GM23338 (cell line): ENCODE measurements around the gene ATP6V1E1. TPM values are rescaled to one million over a fixed set of nuclear protein-coding genes. Genes with fewer than 3 reads are reported as not detected.
A peak's percentile ranks its signal among the peaks of the same experiment; 100 is the strongest.

Source experiments
- ATAC-seq: fragments of 200-7000 bp; cut with Tn5 transposase; 3 replicates; pipeline ENCODE4 v1.9.1; 2020
- DNase-seq: peaks from one replicate; pipeline ENCODE4 v3.0.0-alpha.2; 2015; ENCODE audit warnings: low spot score
- H2AFZ ChIP-seq: fragments of 200-600 bp; sonication (generic); 2 replicates; pipeline ENCODE4 v1.8.0; 2016; ENCODE audit warnings: antibody characterized with exemption, mild to moderate bottlenecking, moderate library complexity
- H3F3A ChIP-seq: fragments of 200-600 bp; sonication (generic); replicated peaks from 2 replicates; pipeline ENCODE4 v1.8.0; 2017; ENCODE audit warnings: antibody characterized with exemption, mixed run types, low read depth
- H3K27ac ChIP-seq: fragments of 200-600 bp; sonication (generic); 2 replicates; pipeline ENCODE4 v1.6.1; 2016; ENCODE audit warnings: low read depth
- H3K27me3 ChIP-seq: fragments of 200-600 bp; sonication (generic); 2 replicates; pipeline ENCODE4 v1.8.0; 2016; ENCODE audit warnings: mild to moderate bottlenecking, mixed run types, moderate library complexity; ENCODE audit not compliant: insufficient read depth
- H3K36me3 ChIP-seq: fragments of 200-600 bp; sonication (generic); 2 replicates; pipeline ENCODE4 v1.8.0; 2016; ENCODE audit warnings: mild to moderate bottlenecking; ENCODE audit not compliant: insufficient read depth
- H3K4me1 ChIP-seq: fragments of 200-600 bp; sonication (generic); 2 replicates; pipeline ENCODE4 v1.8.0; 2016; ENCODE audit warnings: mild to moderate bottlenecking, moderate library complexity; ENCODE audit not compliant: insufficient read depth
- H3K4me2 ChIP-seq: fragments of 200-600 bp; sonication (generic); 2 replicates; pipeline ENCODE4 v1.7.1; 2017; ENCODE audit warnings: mixed run types
- H3K4me3 ChIP-seq: fragments of 200-600 bp; sonication (generic); 2 replicates; pipeline ENCODE4 v1.6.1; 2016; ENCODE audit warnings: mixed run types
- H3K79me2 ChIP-seq: fragments of 200-600 bp; sonication (generic); replicated peaks from 2 replicates; pipeline ENCODE4 v1.8.0; 2017; ENCODE audit warnings: mild to moderate bottlenecking; ENCODE audit not compliant: insufficient read depth
- H3K9me2 ChIP-seq: fragments of 200-600 bp; sonication (generic); 2 replicates; pipeline ENCODE4 v1.8.0; 2017; ENCODE audit not compliant: insufficient read depth
- H4K20me1 ChIP-seq: fragments of 200-600 bp; sonication (generic); replicated peaks from 2 replicates; pipeline ENCODE4 v1.8.0; 2017; ENCODE audit warnings: mild to moderate bottlenecking; ENCODE audit not compliant: insufficient read depth
- H3K27ac Mint-ChIP-seq: 2 replicates; pipeline ENCODE4 v1.8.0; 2020; ENCODE audit warnings: inconsistent platforms, mild to moderate bottlenecking, moderate library complexity, mixed read lengths
- H3K27me3 Mint-ChIP-seq: 3 replicates; pipeline ENCODE4 v1.8.0; 2022; ENCODE audit warnings: low read depth, mild to moderate bottlenecking, moderate library complexity, mixed read lengths, inconsistent platforms; ENCODE audit not compliant: insufficient read depth, poor library complexity
- H3K36me3 Mint-ChIP-seq: 3 replicates; pipeline ENCODE4 v1.8.0; 2021; ENCODE audit warnings: low read depth, mild to moderate bottlenecking, inconsistent platforms, moderate library complexity, mixed read lengths
- H3K4me1 Mint-ChIP-seq: 3 replicates; pipeline ENCODE4 v1.8.0; 2020; ENCODE audit warnings: mild to moderate bottlenecking, inconsistent platforms, mixed read lengths
- H3K4me3 Mint-ChIP-seq: 3 replicates; pipeline ENCODE4 v1.8.0; 2021; ENCODE audit warnings: moderate library complexity, mild to moderate bottlenecking, inconsistent platforms, mixed read lengths
- H3K9me3 Mint-ChIP-seq: 3 replicates; pipeline ENCODE4 v1.8.0; 2020; ENCODE audit warnings: moderate library complexity, mild to moderate bottlenecking, inconsistent platforms, mixed read lengths
- CREB1 ChIP-seq: fragments of 250-450 bp; sonication (Bioruptor Pico); IDR thresholded peaks from 2 replicates; pipeline ENCODE4 v1.5.0; 2020; ENCODE audit warnings: low read depth, mild to moderate bottlenecking, moderate library complexity
- CTCF ChIP-seq, 2 experiments: fragments of 200-600 bp in 1 of 2; sonication (generic) in 1 of 2; conservative IDR thresholded peaks; 2 replicates each; pipeline versions ENCODE4 v1.5.1 to v1.6.1; 2016 to 2017; ENCODE audit warnings: antibody characterized with exemption in 2 of 2, low read depth in 2 of 2, mild to moderate bottlenecking in 2 of 2, moderate library complexity in 1 of 2
- ETS1 ChIP-seq: IDR thresholded peaks from 2 replicates; pipeline ENCODE4 v1.6.1; 2016; ENCODE audit warnings: antibody characterized with exemption
- EZH2 ChIP-seq: fragments of 200-600 bp; sonication (generic); IDR thresholded peaks from one replicate; pipeline ENCODE4 v1.8.0; 2017; ENCODE audit warnings: antibody characterized with exemption, mild to moderate bottlenecking, low read depth; ENCODE audit not compliant: unreplicated experiment
- NANOG ChIP-seq: IDR thresholded peaks from 2 replicates; pipeline ENCODE4 v1.6.1; 2016; ENCODE audit warnings: antibody characterized with exemption, borderline replicate concordance
- POLR2AphosphoS5 ChIP-seq: IDR thresholded peaks from 2 replicates; pipeline ENCODE4 v1.6.1; 2016; ENCODE audit warnings: antibody characterized with exemption, low read depth
- REST ChIP-seq: IDR thresholded peaks from one replicate; pipeline ENCODE4 v1.6.1; 2018; ENCODE audit warnings: antibody characterized with exemption; ENCODE audit not compliant: unreplicated experiment
- ZNF114 ChIP-seq: fragments of 250-450 bp; sonication (Bioruptor Pico); IDR thresholded peaks from 2 replicates; pipeline ENCODE4 v1.5.0; 2020; ENCODE audit warnings: mild to moderate bottlenecking, moderate library complexity
- ZNF331 ChIP-seq: fragments of 250-450 bp; sonication (Bioruptor Pico); IDR thresholded peaks from 2 replicates; pipeline ENCODE4 v1.5.0; 2020; ENCODE audit warnings: low read depth, mild to moderate bottlenecking, moderate library complexity
- ZNF462 ChIP-seq: fragments of 250-450 bp; sonication (Bioruptor Pico); IDR thresholded peaks from 2 replicates; pipeline ENCODE4 v1.5.0; 2020; ENCODE audit warnings: mild to moderate bottlenecking, moderate library complexity
- polyA plus RNA-seq: library from polyadenylated mRNA; unstranded; fragments of >200 nt; fragmentation: Nextera tagmentation; extraction: Ambion mirVana; gene quantifications from 2 replicates; pipeline ENCODE4 v1.2.1, GENCODE V29; 2016
- total RNA-seq: library from RNA; depleted of rRNA; stranded (reverse); fragments of >200 nt; shearing (Covaris generic); gene quantifications from 2 replicates; pipeline ENCODE4 v1.2.3, GENCODE V29; 2014

ATP6V1E1 gene
- total and polyA plus RNA-seq, 2 experiments from 2014 or later, result 74.5 to 81.7 TPM

GRCh38 chr22:17548010-17548755, 80.4 kb downstream of the ATP6V1E1 start:
- H3K4me1 Mint-ChIP-seq, result no peaks in the 10 kb centered on the region
- Histone ChIP-seq H3K4me2 (no peak overlapping the region), H3K36me3 (peaks cover 62% of the 10 kb centered on the region), H3K9me2 (no peaks in the 10 kb centered on the region), H3K27ac (0 out of 2 replicates have a peak overlapping the region, but pooled peaks have one; percentile 32), H3K27me3 (no peaks in the 10 kb centered on the region), H3K4me1 (no peaks in the 10 kb centered on the region), H3F3A (peaks cover 16% of the 10 kb centered on the region), H3K4me3 (no peak overlapping the region), H2AFZ (no peak overlapping the region), H4K20me1 (no peaks in the 10 kb centered on the region; the same call in none of the 2 replicates), H3K79me2 (peaks cover 9% of the 10 kb centered on the region)
- H3K4me3 Mint-ChIP-seq, result no peak overlapping the region
- 0 out of 2 replicates have a peak overlapping the region, but pooled peaks have one; percentile 19 for H3K27ac Mint-ChIP-seq
- no peaks in the 10 kb centered on the region for H3K9me3 Mint-ChIP-seq
- DNase-seq, result no peak
- peaks cover 89% of the 10 kb centered on the region for H3K36me3 Mint-ChIP-seq
- peaks cover 9% of the 10 kb centered on the region for H3K27me3 Mint-ChIP-seq
- ATAC-seq, result peak; percentile 43
- no peak for TF ChIP-seq REST
- no peak for TF ChIP-seq EZH2
- TF ChIP-seq ZNF331 (CRISPR knock-in tag), result no peak
- TF ChIP-seq ZNF114 (CRISPR knock-in tag), result no peak
- no peak for TF ChIP-seq NANOG
- TF ChIP-seq POLR2AphosphoS5, result no peak
- TF ChIP-seq ETS1, result no peak
- no peak for TF ChIP-seq ZNF462
- TF ChIP-seq CREB1 (CRISPR knock-in tag), result no peak
- TF ChIP-seq CTCF (conservative IDR thresholded peaks at IDR 0.05; ENCODE audit: low read depth in 2 of 2), result no peak
